ENCODE measurements around the gene WIF1. TPM values are rescaled to one million over a fixed set of nuclear protein-coding genes. Genes with fewer than 3 reads are reported as not detected.

The WIF1 gene, protein sequence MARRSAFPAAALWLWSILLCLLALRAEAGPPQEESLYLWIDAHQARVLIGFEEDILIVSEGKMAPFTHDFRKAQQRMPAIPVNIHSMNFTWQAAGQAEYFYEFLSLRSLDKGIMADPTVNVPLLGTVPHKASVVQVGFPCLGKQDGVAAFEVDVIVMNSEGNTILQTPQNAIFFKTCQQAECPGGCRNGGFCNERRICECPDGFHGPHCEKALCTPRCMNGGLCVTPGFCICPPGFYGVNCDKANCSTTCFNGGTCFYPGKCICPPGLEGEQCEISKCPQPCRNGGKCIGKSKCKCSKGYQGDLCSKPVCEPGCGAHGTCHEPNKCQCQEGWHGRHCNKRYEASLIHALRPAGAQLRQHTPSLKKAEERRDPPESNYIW
- total RNA-seq (10 to 100 TPM in 2 of 5 donors, 1 to 10 TPM in 2, not detected in 1; 1.4 to 11.1 (median 7.1) TPM), polyA plus RNA-seq (under 1 TPM in 1 of 3 donors, not detected in 2; 0.10 TPM)
- long read RNA-seq, donor 1, transcript WIF1-201 (10 exons, 2,238 nt), result major isoform, 8 of 8 reads
- long read RNA-seq, donor 1, partial matches to known transcripts, result 0 of 8 reads
- long read RNA-seq, donor 1, other reads (novel, unspliced or antisense), result 0 of 8 reads
- long read RNA-seq, donor 2, transcript WIF1-201 (10 exons, 2,238 nt), result major isoform, 6 of 6 reads
- long read RNA-seq, donor 2, partial matches to known transcripts, result 0 of 6 reads
- long read RNA-seq, donor 2, other reads (novel, unspliced or antisense), result 0 of 6 reads
- long read RNA-seq, donor 3, partial matches to known transcripts, result 0 of 1 reads
- long read RNA-seq, donor 3, other reads (novel, unspliced or antisense), result 0 of 1 reads
- long read RNA-seq, donor 4, partial matches to known transcripts, result 0 of 3 reads
- long read RNA-seq, donor 4, other reads (novel, unspliced or antisense), result 0 of 3 reads
- long read RNA-seq, donor 5, partial matches to known transcripts, result 0 of 1 reads
- long read RNA-seq, donor 5, other reads (novel, unspliced or antisense), result 0 of 1 reads
- long read RNA-seq, donor 6, transcript WIF1-201 (10 exons, 2,238 nt), result major isoform, 10 of 10 reads
- long read RNA-seq, donor 6, partial matches to known transcripts, result 0 of 10 reads
- long read RNA-seq, donor 6, other reads (novel, unspliced or antisense), result 0 of 10 reads
- long read RNA-seq, donor 7, transcript WIF1-201 (10 exons, 2,238 nt), result major isoform, 14 of 14 reads
- long read RNA-seq, donor 7, partial matches to known transcripts, result 0 of 14 reads
- long read RNA-seq, donor 7, other reads (novel, unspliced or antisense), result 0 of 14 reads
- long read RNA-seq, donor 8, partial matches to known transcripts, result 0 of 1 reads
- long read RNA-seq, donor 8, other reads (novel, unspliced or antisense), result 0 of 1 reads
- long read RNA-seq, donor 9, partial matches to known transcripts, result 0 of 4 reads
- long read RNA-seq, donor 9, other reads (novel, unspliced or antisense), result 0 of 4 reads
- long read RNA-seq, donor 10, partial matches to known transcripts, result 0 of 4 reads
- long read RNA-seq, donor 10, other reads (novel, unspliced or antisense), result 0 of 4 reads

DNA sequence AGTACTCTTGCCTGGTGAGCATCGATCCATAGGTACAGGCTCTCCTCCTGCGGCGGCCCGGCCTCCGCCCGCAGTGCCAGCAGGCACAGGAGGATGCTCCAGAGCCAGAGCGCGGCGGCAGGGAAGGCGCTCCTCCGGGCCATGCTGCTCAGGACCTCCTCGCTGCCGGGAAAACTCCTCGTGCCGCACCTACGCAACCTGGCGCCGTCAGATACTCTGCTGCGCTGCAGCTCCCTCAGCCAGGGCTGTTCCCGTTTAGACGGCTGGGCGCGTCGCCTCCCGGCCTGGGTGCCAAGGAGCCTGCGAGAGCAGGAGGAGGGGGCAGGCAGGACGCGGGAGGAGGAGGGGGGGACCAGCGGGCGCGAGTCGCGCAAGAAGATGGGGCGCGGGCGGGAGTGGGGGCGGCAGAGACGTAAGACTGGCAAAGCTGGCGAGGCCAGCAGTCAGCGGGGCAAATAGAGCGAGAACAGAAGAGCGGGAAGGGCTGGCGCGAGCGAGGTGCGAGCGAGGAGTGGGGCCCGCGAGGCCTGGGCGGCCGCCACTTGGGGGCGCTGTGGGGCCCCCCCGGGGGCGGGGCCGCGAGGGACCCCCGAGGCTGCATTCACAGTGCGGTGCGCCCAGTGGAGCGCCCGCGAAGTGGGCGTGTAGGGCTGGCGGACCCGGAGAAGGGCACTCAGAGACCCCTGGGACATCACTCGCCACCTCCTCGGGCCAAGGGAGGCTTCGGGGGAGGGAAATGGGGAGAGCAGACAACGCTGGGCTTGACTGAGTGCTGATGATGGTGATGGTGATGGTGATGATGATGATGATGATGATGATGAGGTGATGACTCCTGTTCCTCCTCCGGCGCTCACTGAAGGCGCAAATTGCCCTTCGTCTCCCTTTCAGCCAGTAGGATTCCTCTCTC, at the start of gene WIF1:
WIF1 (minus strand) TSS at position 257 of the 907 bp plus-strand sequence; CDS start at position 143, 114 bp downstream.
- peaks cover 10 to 18% (median 12%) of the 10 kb centered on the region in 4 donors for H3K4me1 ChIP-seq
- DNase-seq, result peak; percentile 45 to 69
- H3K9me3 ChIP-seq, result no peaks in the 10 kb centered on the region
- H3K36me3 ChIP-seq, result no peaks in the 10 kb centered on the region
- no peak within 1 kb of the TSS for H3K27ac ChIP-seq
- TF ChIP-seq POLR2A (IDR thresholded peaks at IDR 0.05) (no peak), EP300 (IDR thresholded peaks at IDR 0.05) (no peak), POLR2AphosphoS5 (IDR thresholded peaks at IDR 0.05) (no peak)
- TF ChIP-seq, protein P1, sequence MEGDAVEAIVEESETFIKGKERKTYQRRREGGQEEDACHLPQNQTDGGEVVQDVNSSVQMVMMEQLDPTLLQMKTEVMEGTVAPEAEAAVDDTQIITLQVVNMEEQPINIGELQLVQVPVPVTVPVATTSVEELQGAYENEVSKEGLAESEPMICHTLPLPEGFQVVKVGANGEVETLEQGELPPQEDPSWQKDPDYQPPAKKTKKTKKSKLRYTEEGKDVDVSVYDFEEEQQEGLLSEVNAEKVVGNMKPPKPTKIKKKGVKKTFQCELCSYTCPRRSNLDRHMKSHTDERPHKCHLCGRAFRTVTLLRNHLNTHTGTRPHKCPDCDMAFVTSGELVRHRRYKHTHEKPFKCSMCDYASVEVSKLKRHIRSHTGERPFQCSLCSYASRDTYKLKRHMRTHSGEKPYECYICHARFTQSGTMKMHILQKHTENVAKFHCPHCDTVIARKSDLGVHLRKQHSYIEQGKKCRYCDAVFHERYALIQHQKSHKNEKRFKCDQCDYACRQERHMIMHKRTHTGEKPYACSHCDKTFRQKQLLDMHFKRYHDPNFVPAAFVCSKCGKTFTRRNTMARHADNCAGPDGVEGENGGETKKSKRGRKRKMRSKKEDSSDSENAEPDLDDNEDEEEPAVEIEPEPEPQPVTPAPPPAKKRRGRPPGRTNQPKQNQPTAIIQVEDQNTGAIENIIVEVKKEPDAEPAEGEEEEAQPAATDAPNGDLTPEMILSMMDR (IDR thresholded peaks at IDR 0.05), result no peak
- peaks cover 5 to 81% (median 31%) of the 10 kb centered on the region in 3 donors for H3K27me3 ChIP-seq
- peak within 1 kb of the TSS; percentile 37 to 53 (median 42) for H3K4me3 ChIP-seq
- intact Hi-C loops (cut with DNase I; ENCODE audit: low total_unique reads), result no loop called here
- 7 to 8% (median 7%) methylated on average over 47 to 73 of the region's 73 CpGs for WGBS, 5 donors

DNA sequence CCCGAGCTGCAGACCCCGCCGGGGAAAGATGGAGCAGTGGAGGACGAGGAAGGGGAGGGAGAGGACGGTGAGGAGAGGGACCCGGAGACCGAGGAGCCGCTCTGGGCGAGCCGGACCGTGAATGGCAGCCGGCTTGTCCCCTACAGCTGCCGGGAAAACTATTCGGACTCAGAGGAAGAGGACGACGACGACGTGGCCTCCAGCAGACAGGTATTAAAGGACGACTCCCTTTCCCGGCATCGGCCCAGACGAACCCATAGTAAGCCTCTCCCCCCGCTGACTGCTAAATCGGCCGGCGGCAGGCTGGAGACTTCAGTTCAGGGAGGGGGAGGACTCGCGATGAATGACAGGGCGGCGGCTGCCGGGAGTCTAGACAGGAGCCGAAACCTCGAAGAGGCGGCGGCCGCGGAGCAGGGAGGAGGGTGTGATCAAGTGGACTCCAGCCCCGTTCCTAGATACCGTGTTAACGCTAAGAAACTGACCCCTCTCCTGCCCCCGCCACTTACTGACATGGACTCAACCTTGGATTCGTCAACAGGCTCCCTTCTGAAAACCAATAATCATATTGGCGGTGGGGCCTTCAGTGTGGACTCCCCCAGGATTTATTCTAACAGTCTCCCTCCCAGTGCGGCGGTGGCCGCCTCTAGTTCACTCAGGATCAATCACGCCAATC, 49.2 kb upstream of the WIF1 start:
- H3K4me3 ChIP-seq, result peak overlapping the region; percentile 86 to 99 (median 96)
- H3K9me3 ChIP-seq, result no peaks in the 10 kb centered on the region
- H3K36me3 ChIP-seq, result peaks cover 0 to 2% (median 0%) of the 10 kb centered on the region in 4 donors
- DNase-seq, result peak; percentile 67 to 84
- H3K27me3 ChIP-seq, result no peaks in the 10 kb centered on the region
- intact Hi-C loops (cut with DNase I; ENCODE audit: low total_unique reads), result no loop called here
- H3K4me1 ChIP-seq, result peaks cover 35 to 57% (median 54%) of the 10 kb centered on the region in 4 donors
- no peak for TF ChIP-seq POLR2AphosphoS5 (IDR thresholded peaks at IDR 0.05)
- WGBS, 5 donors, result 0 to 1% (median 1%) methylated on average over 34 to 47 of the region's 47 CpGs
- H3K27ac ChIP-seq, result peak overlapping the region; percentile 93 to 98 (median 95)

DNA sequence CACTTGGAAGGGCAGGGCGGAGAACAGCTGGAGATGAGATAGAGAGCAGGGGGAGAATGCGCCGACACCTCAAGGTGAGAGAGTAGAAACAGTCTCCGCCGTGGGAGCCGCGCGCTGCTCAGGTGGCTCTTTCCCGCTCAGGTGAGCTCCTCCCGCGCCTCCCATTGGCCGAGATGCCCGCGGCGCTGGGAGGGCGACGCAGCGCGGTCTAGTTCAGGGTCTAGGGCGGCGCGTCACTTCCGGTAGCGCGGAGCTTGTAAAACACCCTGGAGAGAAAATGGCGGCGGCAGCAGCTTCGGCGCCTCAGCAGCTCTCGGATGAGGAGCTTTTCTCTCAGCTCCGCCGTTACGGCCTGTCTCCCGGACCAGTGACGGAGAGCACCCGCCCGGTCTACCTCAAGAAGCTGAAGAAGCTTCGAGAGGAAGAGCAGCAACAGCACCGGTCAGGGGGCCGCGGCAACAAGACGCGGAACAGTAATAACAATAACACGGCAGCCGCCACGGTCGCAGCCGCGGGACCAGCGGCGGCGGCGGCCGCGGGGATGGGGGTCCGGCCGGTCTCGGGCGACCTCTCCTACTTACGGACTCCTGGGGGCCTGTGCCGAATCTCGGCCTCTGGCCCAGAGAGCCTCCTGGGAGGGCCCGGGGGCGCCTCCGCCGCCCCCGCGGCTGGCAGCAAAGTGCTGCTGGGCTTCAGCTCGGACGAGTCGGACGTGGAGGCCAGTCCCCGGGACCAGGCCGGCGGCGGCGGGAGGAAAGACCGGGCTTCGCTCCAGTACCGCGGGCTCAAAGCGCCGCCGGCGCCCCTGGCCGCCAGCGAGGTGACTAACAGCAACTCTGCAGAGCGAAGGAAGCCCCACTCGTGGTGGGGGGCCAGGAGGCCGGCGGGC, 48.5 kb upstream of the WIF1 start, which contains the start of gene LEMD3:
LEMD3 (plus strand) TSS at position 264 of the 889 bp plus-strand sequence; CDS start at position 278, 14 bp downstream.
- no peak for TF ChIP-seq EP300 (IDR thresholded peaks at IDR 0.05)
- peak; percentile 62 to 90 (median 89) for TF ChIP-seq POLR2AphosphoS5 (IDR thresholded peaks at IDR 0.05)
- peak in 2 of 4 donors; percentile 51 to 57 for TF ChIP-seq POLR2A (IDR thresholded peaks at IDR 0.05)
- TF ChIP-seq, protein P1 (IDR thresholded peaks at IDR 0.05), result no peak
- Histone ChIP-seq H3K27me3 (no peaks in the 10 kb centered on the region), H3K27ac (peak within 1 kb of the TSS; percentile 93 to 98 (median 95)), H3K4me3 (peak within 1 kb of the TSS; percentile 86 to 99 (median 96)), H3K36me3 (no peaks in the 10 kb centered on the region), H3K4me1 (peaks cover 35 to 49% (median 47%) of the 10 kb centered on the region in 4 donors), H3K9me3 (no peaks in the 10 kb centered on the region)
- DNase-seq, result peak; percentile 98 to 99
- WGBS, 5 donors, result 0% methylated on average over 35 to 91 of the region's 91 CpGs
- intact Hi-C loops (cut with DNase I; ENCODE audit: low total_unique reads), result no loop called here

Data from stomach (tissue), 19 donors.